HepG2 (cell line): ENCODE data around the gene GJD4. TPM values are rescaled to one million over a fixed set of nuclear protein-coding genes. Genes with fewer than 3 reads are reported as not detected.

ENCODE experiments used
- KDM3A ChIP-seq: IDR thresholded peaks from 2 replicates; pipeline ENCODE4 v1.6.1; 2018; ENCODE audit warnings: low read depth, missing compliant biosample characterization
- NR2F6 ChIP-seq, 2 experiments: IDR thresholded peaks; 2 replicates each; pipeline ENCODE4 v1.6.1; 2016; ENCODE audit warnings: antibody characterized with exemption in 1 of 2, mild to moderate bottlenecking in 1 of 2
- SP4 ChIP-seq: sonication (generic); formaldehyde crosslinking; IDR thresholded peaks from 2 replicates; pipeline ENCODE4 v1.8.1; 2023; ENCODE audit warnings: mild to moderate bottlenecking, missing genetic modification reagents
- STAG1 ChIP-seq: sonication (generic); formaldehyde crosslinking; IDR thresholded peaks from 2 replicates; pipeline ENCODE4 v1.4.0; 2020; ENCODE audit warnings: missing genetic modification reagents
- TMF1 ChIP-seq: sonication (generic); formaldehyde crosslinking; IDR thresholded peaks from 2 replicates; pipeline ENCODE4 v1.8.1; 2022; ENCODE audit warnings: low read depth, missing genetic modification reagents
- TRIM24 ChIP-seq: sonication (generic); formaldehyde crosslinking; IDR thresholded peaks from 2 replicates; pipeline ENCODE4 v1.8.0; 2022; ENCODE audit warnings: mild to moderate bottlenecking, missing genetic modification reagents
- ZFP82 ChIP-seq: sonication (generic); formaldehyde crosslinking; IDR thresholded peaks from 2 replicates; pipeline ENCODE4 v1.5.1; 2020; ENCODE audit warnings: mild to moderate bottlenecking, missing genetic modification reagents, borderline replicate concordance
- ZNF138 ChIP-seq: sonication (generic); formaldehyde crosslinking; IDR thresholded peaks from 2 replicates; pipeline ENCODE4 v1.5.0; 2020; ENCODE audit warnings: mild to moderate bottlenecking, low read depth, missing genetic modification reagents
- ZNF317 ChIP-seq: sonication (generic); formaldehyde crosslinking; IDR thresholded peaks from 2 replicates; pipeline ENCODE4 v1.5.0; 2020; ENCODE audit warnings: mild to moderate bottlenecking, missing genetic modification reagents
- ZNF430 ChIP-seq: sonication (generic); formaldehyde crosslinking; IDR thresholded peaks from 2 replicates; pipeline ENCODE4 v1.9.0; 2021; ENCODE audit warnings: mild to moderate bottlenecking, missing genetic modification reagents
- ZNF546 ChIP-seq: sonication (generic); formaldehyde crosslinking; conservative IDR thresholded peaks from 2 replicates; pipeline ENCODE4 v1.8.1; 2023; ENCODE audit warnings: mild to moderate bottlenecking, missing genetic modification reagents
- ZNF747 ChIP-seq: sonication (generic); formaldehyde crosslinking; IDR thresholded peaks from 2 replicates; pipeline ENCODE4 v1.8.1; 2023; ENCODE audit warnings: missing genetic modification reagents, mild to moderate bottlenecking, borderline replicate concordance
- ZNF83 ChIP-seq: sonication (generic); formaldehyde crosslinking; IDR thresholded peaks from 2 replicates; pipeline ENCODE4 v1.4.0; 2020; ENCODE audit warnings: missing genetic modification reagents, mild to moderate bottlenecking, borderline replicate concordance
- polyA plus RNA-seq, 8 experiments: library from polyadenylated mRNA; depleted of rRNA in 3 of 8; stranded (reverse) in 7 of 8; unstranded in 1 of 8; fragments of >200 nt; fragmentation: Illumina TruSeq in 4 of 8; extraction: Trizol in 4 of 8; gene quantifications; 2 replicates each; pipeline versions ENCODE4 v1.2.1 to v1.2.3, GENCODE V29; 2011 to 2016; ENCODE audit warnings: low read depth in 4 of 8, missing spikeins in 1 of 8, mixed read lengths in 1 of 8; ENCODE audit not compliant: insufficient read depth in 1 of 8
- total RNA-seq, 5 experiments: library from RNA; depleted of rRNA; stranded (reverse); fragments of >200 nt; fragmentation: Illumina TruSeq; extraction: Trizol; gene quantifications; 2 replicates each; pipeline ENCODE4 v1.2.3, GENCODE V29; 2016; ENCODE audit warnings: low read depth in 1 of 5
- TF ChIP-seq, protein P1 (sequence below): IDR thresholded peaks from 2 replicates; pipeline ENCODE4 v1.6.1; 2012; ENCODE audit warnings: inconsistent platforms
- TF ChIP-seq, protein P2 (sequence below): sonication (generic); formaldehyde crosslinking; IDR thresholded peaks from 2 replicates; pipeline ENCODE4 v1.8.0; 2022; ENCODE audit warnings: mild to moderate bottlenecking, missing genetic modification reagents
- TF ChIP-seq, protein P3 (sequence below): sonication (generic); formaldehyde crosslinking; IDR thresholded peaks from 2 replicates; pipeline ENCODE4 v1.5.1; 2020; ENCODE audit warnings: mild to moderate bottlenecking, missing genetic modification reagents, moderate library complexity
- TF ChIP-seq, protein P4 (sequence below): sonication (generic); formaldehyde crosslinking; IDR thresholded peaks from 2 replicates; pipeline ENCODE4 v1.4.0; 2020; ENCODE audit warnings: missing genetic modification reagents
- TF ChIP-seq, protein P5 (sequence below): IDR thresholded peaks from 2 replicates; pipeline ENCODE4 v1.6.1; 2016; ENCODE audit warnings: mild to moderate bottlenecking, missing biosample characterization, missing genetic modification reagents

Gene GJD4
- total and polyA plus RNA-seq, 2 of the 13 experiments (the other 11 are each of a cell fraction or from before 2014, with no cell fraction given): not detected

DNA sequence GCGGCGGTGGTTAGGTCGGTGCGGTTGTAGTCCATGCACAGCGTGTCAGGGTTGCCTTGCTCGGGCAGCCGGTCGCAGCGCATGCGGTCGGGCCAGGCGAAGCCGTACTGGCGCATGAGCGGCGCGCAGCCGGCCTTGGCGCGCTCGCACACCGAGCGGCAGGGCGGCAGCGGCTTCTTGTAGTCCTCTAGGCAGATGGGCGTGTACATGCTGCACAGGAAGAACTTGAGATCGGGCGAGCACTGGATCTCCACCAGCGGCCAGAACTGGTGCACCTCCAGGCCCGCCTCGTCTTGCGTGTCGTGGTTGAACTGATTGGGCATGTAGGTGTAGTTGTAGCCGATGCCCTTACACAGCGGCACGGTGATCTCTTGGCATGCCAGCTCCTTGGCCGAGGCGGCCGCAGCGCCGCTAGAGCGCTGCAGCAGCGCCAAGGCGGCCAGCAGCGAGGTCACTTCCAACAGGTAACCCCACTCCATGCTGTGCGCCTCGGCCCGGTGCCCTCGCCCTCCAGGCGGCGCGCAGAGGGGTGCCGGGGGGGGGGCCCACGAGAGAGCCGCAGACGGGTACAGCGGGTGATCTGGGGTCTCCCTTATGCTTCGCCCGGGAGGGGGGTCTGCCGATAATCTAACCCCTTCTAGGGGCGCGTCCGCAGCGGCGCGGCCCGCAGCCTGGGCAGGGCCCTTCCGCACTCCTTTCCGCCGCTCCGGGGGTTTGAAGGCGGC, 36.0 kb downstream of the GJD4 start (continued):
- TF ChIP-seq, protein P1, sequence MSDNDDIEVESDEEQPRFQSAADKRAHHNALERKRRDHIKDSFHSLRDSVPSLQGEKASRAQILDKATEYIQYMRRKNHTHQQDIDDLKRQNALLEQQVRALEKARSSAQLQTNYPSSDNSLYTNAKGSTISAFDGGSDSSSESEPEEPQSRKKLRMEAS: peak; percentile 95
- TF ChIP-seq TRIM24: no peak
- TF ChIP-seq ZNF83: no peak
- TF ChIP-seq TMF1 (CRISPR knock-in tag): peak; percentile 71; the same call in 1 of the 2 replicates
- peak; percentile 18; the same call in 1 of the 2 replicates for TF ChIP-seq ZFP82 (CRISPR knock-in tag)
- no peak for TF ChIP-seq ZNF546 (CRISPR knock-in tag)
- 0 out of 2 replicates have a peak, but pooled peaks have one; percentile 63 for TF ChIP-seq ZNF138 (CRISPR knock-in tag)
- TF ChIP-seq, protein P2, sequence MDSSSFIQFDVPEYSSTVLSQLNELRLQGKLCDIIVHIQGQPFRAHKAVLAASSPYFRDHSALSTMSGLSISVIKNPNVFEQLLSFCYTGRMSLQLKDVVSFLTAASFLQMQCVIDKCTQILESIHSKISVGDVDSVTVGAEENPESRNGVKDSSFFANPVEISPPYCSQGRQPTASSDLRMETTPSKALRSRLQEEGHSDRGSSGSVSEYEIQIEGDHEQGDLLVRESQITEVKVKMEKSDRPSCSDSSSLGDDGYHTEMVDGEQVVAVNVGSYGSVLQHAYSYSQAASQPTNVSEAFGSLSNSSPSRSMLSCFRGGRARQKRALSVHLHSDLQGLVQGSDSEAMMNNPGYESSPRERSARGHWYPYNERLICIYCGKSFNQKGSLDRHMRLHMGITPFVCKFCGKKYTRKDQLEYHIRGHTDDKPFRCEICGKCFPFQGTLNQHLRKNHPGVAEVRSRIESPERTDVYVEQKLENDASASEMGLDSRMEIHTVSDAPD (CRISPR knock-in tag): no peak
- no peak for TF ChIP-seq NR2F6 (IDR thresholded peaks at IDR 0.05)
- TF ChIP-seq NR2F6 (CRISPR knock-in tag; IDR thresholded peaks at IDR 0.05): no peak
- TF ChIP-seq, protein P3, sequence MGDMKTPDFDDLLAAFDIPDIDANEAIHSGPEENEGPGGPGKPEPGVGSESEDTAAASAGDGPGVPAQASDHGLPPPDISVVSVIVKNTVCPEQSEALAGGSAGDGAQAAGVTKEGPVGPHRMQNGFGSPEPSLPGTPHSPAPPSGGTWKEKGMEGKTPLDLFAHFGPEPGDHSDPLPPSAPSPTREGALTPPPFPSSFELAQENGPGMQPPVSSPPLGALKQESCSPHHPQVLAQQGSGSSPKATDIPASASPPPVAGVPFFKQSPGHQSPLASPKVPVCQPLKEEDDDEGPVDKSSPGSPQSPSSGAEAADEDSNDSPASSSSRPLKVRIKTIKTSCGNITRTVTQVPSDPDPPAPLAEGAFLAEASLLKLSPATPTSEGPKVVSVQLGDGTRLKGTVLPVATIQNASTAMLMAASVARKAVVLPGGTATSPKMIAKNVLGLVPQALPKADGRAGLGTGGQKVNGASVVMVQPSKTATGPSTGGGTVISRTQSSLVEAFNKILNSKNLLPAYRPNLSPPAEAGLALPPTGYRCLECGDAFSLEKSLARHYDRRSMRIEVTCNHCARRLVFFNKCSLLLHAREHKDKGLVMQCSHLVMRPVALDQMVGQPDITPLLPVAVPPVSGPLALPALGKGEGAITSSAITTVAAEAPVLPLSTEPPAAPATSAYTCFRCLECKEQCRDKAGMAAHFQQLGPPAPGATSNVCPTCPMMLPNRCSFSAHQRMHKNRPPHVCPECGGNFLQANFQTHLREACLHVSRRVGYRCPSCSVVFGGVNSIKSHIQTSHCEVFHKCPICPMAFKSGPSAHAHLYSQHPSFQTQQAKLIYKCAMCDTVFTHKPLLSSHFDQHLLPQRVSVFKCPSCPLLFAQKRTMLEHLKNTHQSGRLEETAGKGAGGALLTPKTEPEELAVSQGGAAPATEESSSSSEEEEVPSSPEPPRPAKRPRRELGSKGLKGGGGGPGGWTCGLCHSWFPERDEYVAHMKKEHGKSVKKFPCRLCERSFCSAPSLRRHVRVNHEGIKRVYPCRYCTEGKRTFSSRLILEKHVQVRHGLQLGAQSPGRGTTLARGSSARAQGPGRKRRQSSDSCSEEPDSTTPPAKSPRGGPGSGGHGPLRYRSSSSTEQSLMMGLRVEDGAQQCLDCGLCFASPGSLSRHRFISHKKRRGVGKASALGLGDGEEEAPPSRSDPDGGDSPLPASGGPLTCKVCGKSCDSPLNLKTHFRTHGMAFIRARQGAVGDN (CRISPR knock-in tag): peak; percentile 73
- no peak for TF ChIP-seq SP4 (CRISPR knock-in tag)
- TF ChIP-seq, protein P4, sequence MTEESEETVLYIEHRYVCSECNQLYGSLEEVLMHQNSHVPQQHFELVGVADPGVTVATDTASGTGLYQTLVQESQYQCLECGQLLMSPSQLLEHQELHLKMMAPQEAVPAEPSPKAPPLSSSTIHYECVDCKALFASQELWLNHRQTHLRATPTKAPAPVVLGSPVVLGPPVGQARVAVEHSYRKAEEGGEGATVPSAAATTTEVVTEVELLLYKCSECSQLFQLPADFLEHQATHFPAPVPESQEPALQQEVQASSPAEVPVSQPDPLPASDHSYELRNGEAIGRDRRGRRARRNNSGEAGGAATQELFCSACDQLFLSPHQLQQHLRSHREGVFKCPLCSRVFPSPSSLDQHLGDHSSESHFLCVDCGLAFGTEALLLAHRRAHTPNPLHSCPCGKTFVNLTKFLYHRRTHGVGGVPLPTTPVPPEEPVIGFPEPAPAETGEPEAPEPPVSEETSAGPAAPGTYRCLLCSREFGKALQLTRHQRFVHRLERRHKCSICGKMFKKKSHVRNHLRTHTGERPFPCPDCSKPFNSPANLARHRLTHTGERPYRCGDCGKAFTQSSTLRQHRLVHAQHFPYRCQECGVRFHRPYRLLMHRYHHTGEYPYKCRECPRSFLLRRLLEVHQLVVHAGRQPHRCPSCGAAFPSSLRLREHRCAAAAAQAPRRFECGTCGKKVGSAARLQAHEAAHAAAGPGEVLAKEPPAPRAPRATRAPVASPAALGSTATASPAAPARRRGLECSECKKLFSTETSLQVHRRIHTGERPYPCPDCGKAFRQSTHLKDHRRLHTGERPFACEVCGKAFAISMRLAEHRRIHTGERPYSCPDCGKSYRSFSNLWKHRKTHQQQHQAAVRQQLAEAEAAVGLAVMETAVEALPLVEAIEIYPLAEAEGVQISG (CRISPR knock-in tag): peak; percentile 59
- 0 out of 2 replicates have a peak, but pooled peaks have one; percentile 29 for TF ChIP-seq ZNF747 (CRISPR knock-in tag)
- TF ChIP-seq ZNF430: peak; percentile 32; the same call in 1 of the 2 replicates
- TF ChIP-seq KDM3A (CRISPR knock-in tag): 0 out of 2 replicates have a peak, but pooled peaks have one; percentile 24
- TF ChIP-seq, protein P5, sequence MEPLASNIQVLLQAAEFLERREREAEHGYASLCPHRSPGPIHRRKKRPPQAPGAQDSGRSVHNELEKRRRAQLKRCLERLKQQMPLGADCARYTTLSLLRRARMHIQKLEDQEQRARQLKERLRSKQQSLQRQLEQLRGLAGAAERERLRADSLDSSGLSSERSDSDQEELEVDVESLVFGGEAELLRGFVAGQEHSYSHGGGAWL (CRISPR knock-in tag): 0 out of 2 replicates have a peak, but pooled peaks have one; percentile 5
- 0 out of 2 replicates have a peak, but pooled peaks have one; percentile 3 for TF ChIP-seq STAG1
- no peak for TF ChIP-seq ZNF317 (CRISPR knock-in tag)
- TF ChIP-seq, all 625 proteins: peak for 45
